ENCODE results near the gene PLA2G2C. TPM values are rescaled to one million over a fixed set of nuclear protein-coding genes. Genes with fewer than 3 reads are reported as not detected.

Gene PLA2G2C
- total RNA-seq, 4 donors from 2014 or later = 0.31 to 0.81 TPM; not detected in 2

DNA sequence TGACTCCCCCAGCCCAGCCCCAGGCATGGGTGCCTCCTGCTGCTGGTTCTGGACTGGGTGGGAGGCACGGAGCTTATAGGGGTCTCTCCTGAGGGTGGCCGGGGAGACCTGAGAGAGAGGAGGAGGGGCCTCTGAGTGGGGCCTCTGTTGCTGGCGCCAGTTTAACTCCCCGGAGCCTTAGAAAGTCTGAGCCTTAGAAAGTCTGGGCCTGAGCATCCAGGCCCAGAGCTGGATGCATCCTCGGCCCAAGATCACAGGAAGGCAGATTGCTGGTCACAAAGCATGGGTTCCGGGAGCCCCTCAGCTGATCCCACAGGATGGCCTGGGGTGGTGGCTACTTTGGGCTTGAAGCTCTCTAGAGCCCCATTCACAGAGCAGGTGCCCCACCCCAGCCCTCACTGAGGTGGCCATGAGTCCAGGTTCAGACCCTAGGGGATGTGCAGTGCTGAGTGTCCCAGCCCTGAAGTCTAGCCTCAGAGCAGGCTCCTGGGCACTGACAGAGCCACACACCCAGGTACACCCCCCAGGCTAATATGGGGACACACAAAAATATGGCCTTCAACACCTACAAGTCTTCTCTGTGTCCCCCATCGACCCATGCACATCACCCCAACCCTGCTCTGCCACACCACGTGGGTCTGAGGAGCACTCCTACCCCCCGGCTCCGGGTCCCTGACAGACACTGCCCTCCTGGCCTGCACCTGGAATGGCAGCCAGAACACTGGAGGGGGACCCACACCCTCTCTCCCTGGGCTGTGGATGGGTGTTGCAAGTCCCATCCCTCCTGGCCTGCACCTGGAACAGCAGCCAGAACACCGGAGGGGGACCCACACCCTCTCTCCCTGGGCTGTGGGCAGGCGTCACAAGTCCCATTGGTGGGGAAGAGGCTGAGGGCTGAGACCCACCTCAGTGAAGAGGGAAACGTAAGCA, 37.5 kb downstream of the PLA2G2C start:
- Histone ChIP-seq H3K9me3 (no peaks in the 10 kb centered on the region), H3K4me3 (no peak overlapping the region), H3K4me1 (peaks cover 0 to 16% (median 10%) of the 10 kb centered on the region in 3 donors), H3K27me3 (no peaks in the 10 kb centered on the region), H3K36me3 (no peaks in the 10 kb centered on the region), H3K27ac (no peak overlapping the region)
- ATAC-seq = no peak
- WGBS, 2 donors (ENCODE audit: low coverage in 1 of 2) = 67 to 100% methylated on average over 1 of the region's 13 CpGs
- TF ChIP-seq POLR2A (IDR thresholded peaks at IDR 0.05) = no peak
- TF ChIP-seq POLR2AphosphoS5 (IDR thresholded peaks at IDR 0.05) = no peak
- no peak for TF ChIP-seq CTCF (IDR thresholded peaks at IDR 0.05)
- TF ChIP-seq EP300 (IDR thresholded peaks at IDR 0.05) = no peak

GRCh38 chr1:20147846-20148570, 38.3 kb downstream of the PLA2G2C start:
- WGBS, 2 donors (ENCODE audit: low coverage in 1 of 2) = no CpG with 5 or more reads among the region's 13 CpGs
- no peak for ATAC-seq
- TF ChIP-seq POLR2A (IDR thresholded peaks at IDR 0.05) (no peak), POLR2AphosphoS5 (IDR thresholded peaks at IDR 0.05) (no peak), CTCF (IDR thresholded peaks at IDR 0.05) (no peak), EP300 (IDR thresholded peaks at IDR 0.05) (no peak)
- no peaks in the 10 kb centered on the region for H3K27me3 ChIP-seq
- H3K36me3 ChIP-seq = no peaks in the 10 kb centered on the region
- peaks cover 0 to 14% (median 10%) of the 10 kb centered on the region in 3 donors for H3K4me1 ChIP-seq
- H3K9me3 ChIP-seq = no peaks in the 10 kb centered on the region
- H3K27ac ChIP-seq = no peak overlapping the region
- H3K4me3 ChIP-seq = no peak overlapping the region

- H3K27me3 ChIP-seq = peaks cover 28% of the 10 kb centered on the region
- H3K9me3 ChIP-seq = no peaks in the 10 kb centered on the region
- WGBS, 2 donors (ENCODE audit: low coverage in 1 of 2) = 51% methylated on average over 4 of the region's 13 CpGs; no CpG with 5 or more reads in 1 of the 2 donors
- ATAC-seq = no peak
- TF ChIP-seq EP300 (IDR thresholded peaks at IDR 0.05) = no peak
- no peak for TF ChIP-seq CTCF (IDR thresholded peaks at IDR 0.05)
- TF ChIP-seq POLR2AphosphoS5 (IDR thresholded peaks at IDR 0.05) = no peak
- TF ChIP-seq POLR2A (IDR thresholded peaks at IDR 0.05) = no peak
- no peaks in the 10 kb centered on the region for H3K36me3 ChIP-seq
- no peak overlapping the region for H3K4me3 ChIP-seq
- H3K27ac ChIP-seq = no peak overlapping the region
- no peaks in the 10 kb centered on the region for H3K4me1 ChIP-seq
Measured at GRCh38 chr1:20143734-20144565, 42.4 kb downstream of the PLA2G2C start.

DNA sequence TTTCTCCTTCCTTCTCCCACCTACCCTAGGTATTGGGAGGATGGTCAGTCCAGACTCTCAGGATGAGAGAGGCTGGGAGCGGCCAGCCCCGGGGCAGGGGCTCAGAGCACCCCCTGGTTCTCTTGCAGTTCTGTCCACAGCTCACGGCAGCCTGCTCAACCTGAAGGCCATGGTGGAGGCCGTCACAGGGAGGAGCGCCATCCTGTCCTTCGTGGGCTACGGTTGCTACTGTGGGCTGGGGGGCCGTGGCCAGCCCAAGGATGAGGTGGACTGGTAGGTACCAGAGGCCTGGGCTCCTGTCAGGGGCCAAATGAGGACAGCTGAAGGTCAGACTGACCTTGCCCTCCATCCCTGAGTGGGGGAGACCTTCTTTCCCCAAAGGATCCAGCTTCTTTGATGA, 43.0 kb downstream of the PLA2G2C start:
- ATAC-seq = no peak
- TF ChIP-seq POLR2A (IDR thresholded peaks at IDR 0.05) (no peak), CTCF (IDR thresholded peaks at IDR 0.05) (no peak), POLR2AphosphoS5 (IDR thresholded peaks at IDR 0.05) (no peak), EP300 (IDR thresholded peaks at IDR 0.05) (no peak)
- H3K4me1 ChIP-seq = no peaks in the 10 kb centered on the region
- H3K4me3 ChIP-seq = no peak overlapping the region
- H3K9me3 ChIP-seq = no peaks in the 10 kb centered on the region
- H3K27me3 ChIP-seq = peaks cover 31% of the 10 kb centered on the region
- no CpG with 5 or more reads among the region's 8 CpGs for WGBS, 2 donors (ENCODE audit: low coverage in 1 of 2)
- no peak overlapping the region for H3K27ac ChIP-seq
- H3K36me3 ChIP-seq = no peaks in the 10 kb centered on the region
